Calu3 (cell line): ENCODE measurements around the gene KCNE3. TPM values are rescaled to one million over a fixed set of nuclear protein-coding genes. Genes with fewer than 3 reads are reported as not detected.
A peak's percentile ranks its signal among the peaks of the same experiment; 100 is the strongest.

Experiments
- BruUV-seq: library from RNA; stranded (reverse); fragments of 400-500 nt; replicated peaks from 2 replicates; lab custom pipeline; 2021; lab: Mats Ljungman, UMichigan
- CTCF ChIA-PET: fragments of 300-600 bp; sonication (Branson Sonifier 250); formaldehyde crosslinking; loops from one replicate; lab custom pipeline; 2022; ENCODE audit warnings: antibody characterized with exemption; lab: Charles Lee
- DNase-seq: peaks from one replicate; pipeline ENCODE4 v3.0.0; 2022
- H3K27ac Mint-ChIP-seq: one replicate; pipeline ENCODE4 v1.8.0; 2022; ENCODE audit warnings: mixed read lengths; ENCODE audit not compliant: unreplicated experiment
- H3K27me3 Mint-ChIP-seq: one replicate; pipeline ENCODE4 v1.8.0; 2022; ENCODE audit warnings: mixed read lengths; ENCODE audit not compliant: unreplicated experiment
- H3K36me3 Mint-ChIP-seq: one replicate; pipeline ENCODE4 v1.8.0; 2022; ENCODE audit warnings: mild to moderate bottlenecking, moderate library complexity, mixed read lengths; ENCODE audit not compliant: insufficient read depth, unreplicated experiment
- H3K4me1 Mint-ChIP-seq: one replicate; pipeline ENCODE4 v1.8.0; 2022; ENCODE audit warnings: mild to moderate bottlenecking, low read depth, mixed read lengths; ENCODE audit not compliant: unreplicated experiment
- H3K4me3 Mint-ChIP-seq: one replicate; pipeline ENCODE4 v1.8.0; 2022; ENCODE audit warnings: mild to moderate bottlenecking, low read depth, moderate library complexity, mixed read lengths; ENCODE audit not compliant: unreplicated experiment
- H3K9me3 Mint-ChIP-seq: one replicate; pipeline ENCODE4 v1.8.0; 2022; ENCODE audit warnings: low read depth, mixed read lengths; ENCODE audit not compliant: unreplicated experiment
- intact Hi-C: fragments of 100-400 bp; cut with micrococcal nuclease; formaldehyde crosslinking; loops from one replicate; pipeline ENCODE4 v1.10.0; 2022; ENCODE audit not compliant: unreplicated experiment
- total RNA-seq: library from RNA; stranded (reverse); gene quantifications from 2 replicates; pipeline ENCODE4 v1.2.3, GENCODE V29; 2022
- TF ChIP-seq, protein P1 (sequence below): fragments of 200-600 bp; IDR thresholded peaks from one replicate; pipeline ENCODE4 v1.8.0; 2022; ENCODE audit warnings: antibody characterized with exemption; ENCODE audit not compliant: unreplicated experiment

The KCNE3 gene
- total RNA-seq, 1 experiment from 2014 or later: 1.5 TPM

DNA sequence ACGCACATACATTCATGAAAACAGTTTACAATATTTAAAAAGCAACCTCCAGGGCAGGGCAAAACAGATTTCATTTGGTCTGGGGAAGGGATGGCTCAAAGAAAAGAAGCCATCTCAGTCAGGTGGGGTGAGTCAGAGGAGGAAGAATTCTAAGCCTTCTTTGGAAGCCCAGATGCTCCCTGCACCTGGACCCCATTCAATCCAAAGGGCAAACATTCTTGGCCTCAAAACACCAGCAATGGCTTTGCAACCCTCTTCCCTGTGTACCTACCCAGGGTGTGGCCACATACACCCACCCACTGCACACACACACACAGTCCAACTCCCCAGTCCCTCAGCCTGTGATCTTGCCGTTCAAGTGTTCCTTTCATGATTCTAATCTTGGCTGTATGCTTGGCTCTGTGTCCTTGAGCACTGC lies 2.0 kb downstream of the KCNE3 start:
- peaks cover 15% of the 10 kb centered on the region for H3K27me3 Mint-ChIP-seq
- H3K27ac Mint-ChIP-seq: no peak overlapping the region
- no peak overlapping the region for H3K4me3 Mint-ChIP-seq
- no TSS peak for BruUV-seq
- TF ChIP-seq, protein P1, sequence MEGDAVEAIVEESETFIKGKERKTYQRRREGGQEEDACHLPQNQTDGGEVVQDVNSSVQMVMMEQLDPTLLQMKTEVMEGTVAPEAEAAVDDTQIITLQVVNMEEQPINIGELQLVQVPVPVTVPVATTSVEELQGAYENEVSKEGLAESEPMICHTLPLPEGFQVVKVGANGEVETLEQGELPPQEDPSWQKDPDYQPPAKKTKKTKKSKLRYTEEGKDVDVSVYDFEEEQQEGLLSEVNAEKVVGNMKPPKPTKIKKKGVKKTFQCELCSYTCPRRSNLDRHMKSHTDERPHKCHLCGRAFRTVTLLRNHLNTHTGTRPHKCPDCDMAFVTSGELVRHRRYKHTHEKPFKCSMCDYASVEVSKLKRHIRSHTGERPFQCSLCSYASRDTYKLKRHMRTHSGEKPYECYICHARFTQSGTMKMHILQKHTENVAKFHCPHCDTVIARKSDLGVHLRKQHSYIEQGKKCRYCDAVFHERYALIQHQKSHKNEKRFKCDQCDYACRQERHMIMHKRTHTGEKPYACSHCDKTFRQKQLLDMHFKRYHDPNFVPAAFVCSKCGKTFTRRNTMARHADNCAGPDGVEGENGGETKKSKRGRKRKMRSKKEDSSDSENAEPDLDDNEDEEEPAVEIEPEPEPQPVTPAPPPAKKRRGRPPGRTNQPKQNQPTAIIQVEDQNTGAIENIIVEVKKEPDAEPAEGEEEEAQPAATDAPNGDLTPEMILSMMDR: no peak
- CTCF ChIA-PET: no interaction called here
- H3K9me3 Mint-ChIP-seq: no peaks in the 10 kb centered on the region
- peak; percentile 46 for DNase-seq
- intact Hi-C loops: no loop called here
- no peaks in the 10 kb centered on the region for H3K36me3 Mint-ChIP-seq
- peaks cover 22% of the 10 kb centered on the region for H3K4me1 Mint-ChIP-seq

DNA sequence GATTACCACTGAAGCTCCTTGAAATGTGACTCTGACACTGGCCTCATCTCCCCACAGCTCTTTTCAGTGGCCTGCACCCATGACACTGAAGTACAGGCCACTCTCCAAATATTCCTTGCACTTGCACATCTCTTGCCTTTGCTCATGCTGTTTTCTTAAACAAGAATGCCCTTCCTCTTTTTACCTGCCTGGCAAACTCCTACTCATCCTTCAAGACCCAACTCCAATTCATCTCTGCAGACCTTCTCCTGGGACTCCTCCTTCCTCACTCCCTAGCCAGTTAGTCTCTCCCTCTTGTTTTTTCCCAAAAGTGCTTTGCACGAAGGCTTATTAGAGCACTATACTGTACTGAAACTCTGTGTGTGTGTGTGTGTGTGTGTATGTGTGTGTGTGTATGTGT lies 2.6 kb downstream of the KCNE3 start:
- BruUV-seq: no TSS peak
- CTCF ChIA-PET: interaction anchor here (0.9 kb wide), 1 partner anchor 22 kb away, joined by 3 read pairs; no protein-coding TSS in a partner anchor
- H3K4me3 Mint-ChIP-seq: no peak overlapping the region
- no peak overlapping the region for H3K27ac Mint-ChIP-seq
- H3K9me3 Mint-ChIP-seq: no peaks in the 10 kb centered on the region
- DNase-seq: no peak
- peaks cover 15% of the 10 kb centered on the region for H3K27me3 Mint-ChIP-seq
- intact Hi-C loops: no loop called here
- H3K36me3 Mint-ChIP-seq: no peaks in the 10 kb centered on the region
- TF ChIP-seq, protein P1: no peak
- H3K4me1 Mint-ChIP-seq: peaks cover 22% of the 10 kb centered on the region

DNA sequence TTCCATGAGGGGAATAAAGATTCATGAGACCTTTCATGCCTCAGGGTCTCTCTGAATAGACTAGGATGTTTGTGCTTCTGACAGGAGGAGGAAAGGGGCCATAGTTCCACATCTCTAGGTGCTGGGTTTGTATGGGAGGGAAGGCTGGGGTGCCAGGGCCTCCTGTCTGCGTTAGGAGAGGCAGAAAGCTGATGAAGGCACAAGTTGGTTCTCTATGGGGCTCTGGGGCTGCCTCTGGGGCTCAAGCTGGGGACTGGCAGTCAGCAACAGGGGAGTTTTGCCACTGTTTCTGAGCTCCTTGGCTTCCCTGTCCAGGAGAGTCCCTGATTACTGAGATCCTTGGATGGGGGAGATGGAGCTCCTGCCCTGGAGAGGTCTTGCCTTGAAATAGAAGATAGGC lies 4.1 kb downstream of the KCNE3 start:
- DNase-seq: no peak
- TF ChIP-seq, protein P1: no peak
- Mint-ChIP-seq H3K4me1 (peaks cover 22% of the 10 kb centered on the region), H3K4me3 (no peak overlapping the region), H3K36me3 (no peaks in the 10 kb centered on the region), H3K9me3 (no peaks in the 10 kb centered on the region), H3K27me3 (peaks cover 15% of the 10 kb centered on the region), H3K27ac (no peak overlapping the region)
- CTCF ChIA-PET: interaction anchor here (1.0 to 1.3 kb wide), 2 partner anchors 17 to 107 kb away, joined by 3 to 4 read pairs; no protein-coding TSS in a partner anchor
- intact Hi-C loops: no loop called here
- BruUV-seq: no TSS peak

DNA sequence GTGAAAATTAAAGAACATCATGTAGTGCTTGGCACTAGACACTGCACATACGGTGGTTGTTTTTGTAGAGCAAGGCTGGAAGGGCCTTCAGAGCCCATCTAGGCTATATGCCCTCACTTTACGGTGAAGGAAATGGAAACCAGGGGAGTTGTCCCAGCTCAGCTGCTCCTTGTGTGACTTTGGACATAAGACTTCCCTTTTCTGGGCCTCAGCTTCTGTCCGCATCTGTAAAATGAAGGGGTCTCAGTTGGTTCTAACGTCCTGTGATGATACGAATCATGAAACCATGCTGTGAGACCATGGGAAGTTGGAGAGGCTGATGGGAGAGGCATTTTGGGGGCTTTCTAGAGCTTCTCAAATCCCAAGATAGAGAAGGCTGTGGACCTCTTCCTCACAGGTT lies 4.7 kb downstream of the KCNE3 start:
- DNase-seq: no peak
- no TSS peak for BruUV-seq
- H3K27ac Mint-ChIP-seq: no peak overlapping the region
- H3K36me3 Mint-ChIP-seq: no peaks in the 10 kb centered on the region
- CTCF ChIA-PET: interaction anchor here (1.0 to 1.3 kb wide), 2 partner anchors 17 to 108 kb away, joined by 3 to 4 read pairs; no protein-coding TSS in a partner anchor
- H3K4me3 Mint-ChIP-seq: no peak overlapping the region
- TF ChIP-seq, protein P1: no peak
- intact Hi-C loops: no loop called here
- peaks cover 15% of the 10 kb centered on the region for H3K27me3 Mint-ChIP-seq
- H3K9me3 Mint-ChIP-seq: no peaks in the 10 kb centered on the region
- H3K4me1 Mint-ChIP-seq: peaks cover 22% of the 10 kb centered on the region
